ENCODE results near the gene PLLP.
A peak's percentile ranks its signal among the peaks of the same experiment; 100 is the strongest.

Gene PLLP

DNA sequence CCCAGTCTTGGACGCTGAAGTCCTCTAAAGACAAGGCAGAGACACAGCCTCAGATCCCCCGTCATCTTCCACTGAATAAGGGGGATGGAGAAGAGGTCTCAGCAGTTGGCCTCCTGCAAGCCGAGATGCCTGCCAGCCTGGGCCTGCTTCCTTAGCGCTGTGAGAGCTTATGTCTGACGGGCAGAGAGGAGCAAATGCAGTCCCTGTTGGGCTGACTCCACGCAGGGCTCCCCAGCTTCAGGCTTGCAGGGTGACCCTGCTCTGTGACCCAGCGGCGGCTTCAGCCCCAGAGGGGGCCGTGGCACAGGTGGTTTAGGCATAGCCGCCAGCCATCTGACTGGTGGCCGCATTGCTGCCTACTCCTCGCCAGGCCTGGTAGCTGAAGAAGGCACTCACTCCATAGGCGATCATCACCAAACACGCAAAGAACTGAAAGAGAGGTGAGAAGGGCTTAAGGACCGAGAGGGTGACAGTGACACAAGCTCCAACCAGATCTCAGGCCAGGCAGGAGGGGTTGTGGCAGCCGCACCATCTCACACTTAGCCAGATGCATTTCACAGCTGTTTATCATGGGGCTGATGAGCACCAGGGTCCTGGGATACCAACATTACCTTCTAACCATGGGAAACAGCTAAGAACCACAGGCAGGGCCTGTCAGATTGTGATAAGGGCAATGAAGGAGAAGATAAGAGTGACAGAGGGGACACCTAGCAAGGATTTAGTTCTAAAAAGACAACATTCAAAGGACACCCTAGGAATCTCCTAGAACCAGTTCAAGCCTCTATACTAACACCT, 27.7 kb downstream of the PLLP start:
- DNase-seq (ENCODE audit: low spot score): no peak

DNA sequence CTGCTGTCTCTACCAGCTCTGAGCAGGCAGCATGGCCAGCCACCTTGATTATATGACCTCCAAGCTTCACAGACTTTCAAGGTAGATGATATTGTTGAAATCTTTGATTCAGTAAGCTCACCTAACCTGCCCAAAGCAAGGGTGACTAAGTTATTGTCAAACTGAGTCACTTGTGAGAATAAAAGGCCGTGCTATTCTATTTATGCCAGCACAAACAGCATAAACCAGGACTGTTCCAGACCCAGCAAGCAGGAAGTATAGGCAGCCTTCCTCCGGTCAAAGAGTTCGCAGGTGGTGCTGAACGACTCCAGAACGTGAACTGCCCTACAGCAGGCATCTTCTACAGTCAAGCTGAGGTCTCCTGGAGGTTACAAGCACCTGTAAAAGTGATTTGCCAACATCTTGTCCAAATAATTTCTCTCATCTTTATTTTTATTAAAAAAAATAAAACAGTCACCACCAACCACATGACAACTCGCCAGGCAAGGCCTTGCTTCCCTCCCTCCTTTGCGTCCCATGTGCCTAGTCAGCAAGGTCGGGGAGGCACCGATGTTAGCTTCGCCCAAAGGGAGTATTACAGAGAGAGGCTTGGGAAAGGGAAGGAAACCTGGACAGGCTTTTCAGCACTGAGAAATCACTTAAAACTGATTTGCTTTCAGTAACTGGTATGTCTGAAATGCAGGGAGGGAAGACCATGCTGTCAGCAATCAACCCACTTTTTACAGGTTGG, 28.6 kb downstream of the PLLP start:
- DNase-seq (ENCODE audit: low spot score): no peak

DNA sequence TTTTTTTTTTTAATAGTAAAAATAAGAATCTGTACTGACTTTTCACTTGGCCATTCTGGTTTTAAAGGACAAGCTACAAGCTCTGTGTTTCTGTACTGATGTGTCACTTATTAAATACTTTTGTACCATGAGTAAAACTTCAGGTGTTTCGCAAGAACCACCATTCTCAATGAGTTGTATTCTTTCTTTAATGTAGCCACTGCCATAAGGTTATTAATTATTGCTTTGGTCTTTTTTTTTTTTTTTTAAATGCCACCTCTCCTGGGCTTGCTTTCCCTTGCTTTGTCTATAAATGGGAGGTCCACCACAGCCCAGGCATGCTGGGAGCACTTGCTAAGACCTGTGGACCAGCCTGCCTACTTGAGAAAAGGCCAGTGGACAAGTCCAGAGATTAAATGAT, 31.0 kb downstream of the PLLP start:
- no peak for DNase-seq (ENCODE audit: low spot score)

DNA sequence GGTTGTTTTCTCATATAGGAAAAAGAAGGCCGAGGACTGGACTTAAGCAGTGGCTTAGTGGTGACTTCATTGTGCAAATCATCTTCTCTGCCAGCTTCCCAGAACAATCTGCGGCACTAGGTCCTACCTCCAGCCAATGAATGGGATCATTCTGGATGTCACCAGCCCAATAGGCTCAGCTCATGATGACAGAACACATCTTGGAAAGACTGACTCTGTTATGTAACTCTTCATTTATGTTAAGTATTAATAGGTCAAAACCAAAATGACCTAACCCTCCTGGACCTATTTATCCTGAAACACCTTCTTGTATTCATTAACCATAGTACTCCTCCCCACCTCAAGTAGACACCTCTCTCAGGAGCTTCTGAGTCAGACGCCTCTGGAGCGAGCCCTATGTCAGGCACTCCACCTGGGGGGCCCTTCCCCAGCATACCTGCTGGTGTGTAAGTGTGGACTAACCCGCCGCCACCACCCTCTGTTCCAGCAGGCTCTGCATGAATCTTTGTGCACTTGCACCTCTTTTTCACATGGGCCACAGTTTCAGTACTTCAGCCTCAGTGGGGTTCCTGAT, 32.2 kb downstream of the PLLP start:
- DNase-seq (ENCODE audit: low spot score): no peak

DNA sequence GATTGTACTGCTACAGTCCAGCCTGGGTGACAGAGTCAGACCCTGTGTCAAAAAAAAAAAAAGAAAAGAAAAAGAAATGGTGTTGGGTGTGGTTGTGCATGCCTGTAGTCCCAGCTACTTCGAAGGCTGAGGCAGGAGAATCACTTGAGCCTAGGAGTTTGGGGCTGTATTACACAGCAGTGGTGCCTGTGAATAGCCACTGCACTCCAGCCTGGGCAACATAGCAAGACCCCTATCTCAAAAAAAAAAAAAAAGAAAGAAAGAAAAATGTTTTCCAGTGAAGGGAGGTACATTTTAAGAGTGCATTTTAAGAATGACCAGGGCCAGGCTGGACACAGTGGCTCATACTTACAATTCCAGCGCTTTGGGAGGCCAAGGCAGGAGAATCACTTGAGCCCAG, 33.1 kb downstream of the PLLP start:
- DNase-seq (ENCODE audit: low spot score): no peak

DNA sequence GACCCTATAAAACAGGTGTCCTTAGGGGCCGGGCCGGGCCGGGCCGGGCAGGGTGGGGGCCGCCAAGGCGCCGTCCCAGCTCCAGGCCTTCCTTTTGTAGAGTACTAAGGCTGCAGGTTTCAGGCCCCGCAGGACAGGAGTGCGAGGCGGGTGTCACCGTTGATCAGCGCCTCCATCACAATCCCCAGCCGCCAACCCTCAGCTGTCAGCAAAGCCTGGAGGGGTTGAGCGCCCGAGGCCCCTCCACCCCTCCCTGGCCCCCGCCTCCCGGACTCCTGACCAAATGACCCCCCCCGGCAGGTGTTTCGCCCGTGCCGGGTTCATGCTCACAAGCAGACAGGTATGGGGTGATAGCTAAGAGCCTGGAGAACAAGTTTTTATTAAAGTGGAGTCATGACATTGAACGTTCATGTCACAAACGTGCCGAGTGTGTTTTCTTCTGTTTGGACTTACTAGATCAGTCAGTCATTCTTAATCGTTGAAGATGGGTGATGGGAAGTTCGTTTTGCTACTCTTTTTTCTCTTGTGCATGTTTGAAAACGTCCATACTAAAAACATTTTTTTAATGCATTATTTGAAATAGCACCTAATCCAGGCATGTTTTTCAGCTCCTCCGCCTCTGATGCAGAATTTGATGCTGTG, 38.9 kb downstream of the PLLP start:
- peak; percentile 34 for DNase-seq (ENCODE audit: low spot score)

DNA sequence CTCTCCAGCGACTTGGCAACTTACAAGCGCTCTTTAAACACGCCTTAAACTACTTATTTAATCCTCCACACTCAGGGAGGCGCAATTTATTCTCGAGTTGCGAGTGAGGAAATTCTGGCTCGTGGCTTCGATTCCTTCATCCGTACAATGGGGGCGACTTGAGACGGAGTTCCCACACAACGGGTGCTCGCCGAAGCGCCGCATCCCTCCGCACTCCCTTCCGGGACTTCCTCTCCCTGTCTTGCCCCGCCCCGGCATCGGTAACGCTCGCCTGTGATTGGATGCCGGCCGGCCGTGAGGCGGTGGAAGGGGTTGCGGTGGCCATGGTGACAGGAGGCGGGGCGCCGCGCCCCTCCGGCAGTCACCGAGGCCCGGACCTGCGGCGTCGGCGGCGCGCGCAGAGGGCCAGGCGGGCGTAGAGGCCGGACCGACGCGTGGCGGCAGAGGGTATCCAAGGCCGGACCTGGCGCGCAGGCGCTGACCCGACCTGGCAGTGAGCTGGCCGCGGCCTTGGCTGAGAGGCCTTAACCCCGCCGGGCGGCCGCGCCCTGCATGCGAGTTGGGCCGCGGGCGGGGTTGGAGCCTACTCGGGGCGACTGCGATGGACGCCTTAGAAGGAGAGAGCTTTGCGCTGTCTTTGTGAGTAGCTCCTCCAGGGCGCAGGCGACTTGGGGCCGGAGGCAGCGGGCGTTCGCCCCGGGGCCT, 39.6 kb downstream of the PLLP start, which contains the start of gene ARL2BP:
Gene ARL2BP (plus strand): TSS at position 493 of the 705 bp plus-strand sequence. CDS start 109 bp downstream, at position 602.
- peak; percentile 96 for DNase-seq (ENCODE audit: low spot score)

DNA sequence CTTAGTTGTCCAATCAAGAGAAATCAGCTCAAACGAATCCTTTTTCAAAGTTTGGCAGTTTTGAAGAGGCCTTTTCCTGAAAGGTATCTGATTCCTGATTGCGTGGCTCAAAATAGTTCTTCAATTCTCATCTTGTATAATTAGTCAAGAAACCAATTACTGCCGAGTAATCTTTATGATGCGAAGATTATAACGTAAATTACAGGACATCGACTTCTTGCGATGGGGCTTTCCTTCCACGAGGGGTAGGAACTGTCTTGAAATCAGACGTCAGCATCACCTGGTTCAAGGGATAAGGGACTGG, 40.1 kb downstream of the PLLP start:
- no peak for DNase-seq (ENCODE audit: low spot score)

DNA sequence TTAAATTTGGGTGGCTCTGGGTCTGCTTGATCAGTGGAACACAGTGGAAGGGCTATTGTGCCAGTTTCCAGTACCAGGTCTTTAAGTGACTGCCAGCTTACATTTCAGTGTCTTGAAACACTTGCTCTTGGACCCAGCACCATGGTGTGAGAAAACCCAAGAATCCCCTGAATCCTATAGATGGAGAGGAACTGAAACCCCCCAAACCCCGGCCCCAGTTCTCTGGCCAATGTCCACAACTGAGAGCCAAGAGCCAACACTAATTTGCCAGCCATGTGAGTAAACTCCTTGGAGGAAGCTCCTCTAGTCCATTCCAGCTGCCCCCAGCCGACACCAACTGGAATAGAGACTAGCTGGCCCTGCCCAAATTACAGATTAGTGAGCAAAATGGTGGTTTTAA, 41.8 kb downstream of the PLLP start:
- DNase-seq (ENCODE audit: low spot score): no peak

DNA sequence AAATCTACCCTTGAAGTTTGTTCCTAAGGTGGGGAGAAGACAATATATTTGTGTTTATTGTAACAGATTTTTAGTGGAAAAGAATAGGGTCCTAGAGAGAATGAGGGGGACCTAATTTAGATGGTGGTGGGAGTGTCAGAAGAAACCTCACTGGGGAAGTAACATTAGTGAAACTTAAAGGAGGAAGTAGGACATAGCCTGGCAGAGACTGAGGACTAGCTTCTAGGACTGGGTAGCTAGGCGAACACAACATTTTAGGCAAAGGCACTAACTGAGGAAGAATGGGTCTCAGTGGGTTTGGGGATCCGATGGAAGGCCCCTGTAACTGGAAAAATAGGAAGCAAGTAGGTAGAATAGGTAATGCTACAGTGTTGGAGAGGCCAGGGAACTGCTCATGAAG, 43.6 kb downstream of the PLLP start:
- no peak for DNase-seq (ENCODE audit: low spot score)

DNA sequence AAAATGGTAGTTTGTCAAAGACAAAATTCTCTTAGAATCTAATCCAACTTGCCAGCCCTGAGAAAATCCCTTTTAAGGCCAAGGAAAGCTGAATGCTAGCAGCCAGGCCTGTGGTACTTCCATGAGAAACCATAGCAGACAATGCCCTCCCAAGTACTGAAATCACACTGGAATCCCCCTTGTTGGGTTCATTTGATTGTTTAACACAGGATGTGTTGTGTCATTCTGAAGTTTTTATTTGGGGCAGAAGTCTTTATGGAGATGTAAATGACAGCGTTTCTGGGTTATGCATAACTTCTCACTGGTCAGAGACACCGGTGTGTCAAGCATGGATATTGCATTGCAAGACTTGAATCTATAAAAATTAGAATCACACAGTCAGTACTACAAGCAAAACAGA, 45.4 kb downstream of the PLLP start:
- no peak for DNase-seq (ENCODE audit: low spot score)

DNA sequence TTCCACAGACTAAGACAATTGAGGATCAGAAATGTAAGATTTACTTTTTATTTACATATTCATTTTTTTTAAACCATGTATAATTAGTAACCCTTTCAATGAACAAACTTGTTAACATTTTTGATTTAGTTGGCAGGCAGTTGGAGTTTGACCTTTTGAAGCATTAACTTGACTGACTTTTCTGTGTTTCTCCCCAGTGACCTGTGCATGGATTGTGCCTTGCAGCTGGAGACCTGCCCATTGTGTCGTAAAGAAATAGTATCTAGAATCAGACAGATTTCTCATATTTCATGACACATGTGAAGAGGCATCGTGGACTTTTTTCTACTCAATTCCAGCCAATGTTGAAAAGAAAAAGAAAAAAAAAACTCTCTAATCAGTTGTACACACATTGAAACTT, 45.8 kb downstream of the PLLP start:
- no peak for DNase-seq (ENCODE audit: low spot score)

DNA sequence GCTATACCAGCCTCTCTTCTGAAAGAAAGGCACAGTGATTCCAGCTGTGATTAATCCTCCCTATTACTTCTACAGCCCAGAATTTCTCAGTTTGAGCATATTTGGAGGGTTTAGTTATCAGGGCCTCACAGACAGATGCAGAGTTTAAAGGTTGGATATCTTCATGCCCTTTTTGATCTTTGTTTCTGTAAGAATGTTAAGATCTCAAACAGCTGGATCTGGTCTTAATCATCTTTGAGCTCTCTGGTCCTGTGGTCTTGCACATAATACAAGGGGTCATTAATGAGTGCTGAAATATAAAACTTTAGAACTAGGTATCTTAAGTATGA, 48.5 kb downstream of the PLLP start:
- DNase-seq (ENCODE audit: low spot score): no peak

DNA sequence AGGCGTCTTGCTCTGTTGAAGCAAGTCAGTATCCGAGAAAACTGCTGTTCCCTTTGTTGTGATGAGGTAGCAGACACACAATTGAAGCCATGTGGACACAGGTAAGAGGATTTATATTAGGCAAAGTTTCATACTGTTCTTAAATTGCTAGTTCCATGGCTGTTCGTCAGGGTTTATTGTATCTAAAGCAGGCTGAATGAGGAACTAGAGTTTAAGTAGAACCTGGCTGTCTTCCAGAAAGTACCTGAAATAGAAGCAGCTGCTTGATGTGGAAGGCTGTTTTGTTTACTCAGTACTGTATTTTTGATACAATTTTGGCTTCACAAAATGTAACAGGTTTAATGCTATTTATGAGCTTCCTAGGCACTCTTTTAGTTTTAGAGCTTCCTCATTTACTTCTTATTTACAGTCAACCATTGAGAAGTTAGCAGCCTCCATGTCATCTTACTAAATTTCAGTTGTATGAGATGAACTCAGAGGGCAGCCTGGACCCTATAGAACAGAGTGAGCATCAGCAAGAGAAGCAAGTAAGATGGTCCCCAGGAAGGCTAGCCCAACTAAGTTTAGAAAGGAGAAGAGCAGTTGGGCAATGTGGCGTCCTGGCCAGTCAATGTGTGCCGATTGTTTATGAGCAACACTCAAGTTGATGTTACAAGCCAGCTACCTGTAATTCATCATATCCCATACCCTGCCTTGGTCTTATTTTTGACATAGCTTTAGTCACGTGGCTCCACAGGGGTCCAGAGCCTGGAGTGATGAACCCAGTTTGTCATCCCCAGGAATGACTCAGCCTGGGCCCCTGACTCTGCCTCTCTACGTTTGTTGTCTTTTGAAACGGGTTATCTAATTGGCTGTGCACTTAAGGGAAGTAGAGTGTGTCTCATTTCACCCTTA, 49.1 kb downstream of the PLLP start:
- DNase-seq (ENCODE audit: low spot score): no peak

DNA sequence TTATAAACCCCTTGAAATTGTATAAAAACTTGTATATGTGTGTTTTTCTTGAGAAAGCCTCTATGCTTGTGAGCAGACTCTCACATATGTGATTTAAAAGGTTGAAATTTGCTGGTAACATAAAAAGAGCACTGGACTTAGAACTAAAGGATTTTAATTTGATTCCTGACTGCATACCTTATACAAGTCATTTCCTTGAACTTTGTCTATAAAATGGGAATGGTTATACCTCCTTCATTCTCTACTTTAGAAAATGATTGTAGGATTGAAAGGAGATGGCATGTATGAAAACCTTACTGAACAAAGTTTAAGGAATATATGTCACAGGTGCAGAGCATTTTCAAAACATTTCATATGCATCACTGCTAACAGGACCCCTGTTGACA, 49.8 kb downstream of the PLLP start:
- no peak for DNase-seq (ENCODE audit: low spot score)

DNA sequence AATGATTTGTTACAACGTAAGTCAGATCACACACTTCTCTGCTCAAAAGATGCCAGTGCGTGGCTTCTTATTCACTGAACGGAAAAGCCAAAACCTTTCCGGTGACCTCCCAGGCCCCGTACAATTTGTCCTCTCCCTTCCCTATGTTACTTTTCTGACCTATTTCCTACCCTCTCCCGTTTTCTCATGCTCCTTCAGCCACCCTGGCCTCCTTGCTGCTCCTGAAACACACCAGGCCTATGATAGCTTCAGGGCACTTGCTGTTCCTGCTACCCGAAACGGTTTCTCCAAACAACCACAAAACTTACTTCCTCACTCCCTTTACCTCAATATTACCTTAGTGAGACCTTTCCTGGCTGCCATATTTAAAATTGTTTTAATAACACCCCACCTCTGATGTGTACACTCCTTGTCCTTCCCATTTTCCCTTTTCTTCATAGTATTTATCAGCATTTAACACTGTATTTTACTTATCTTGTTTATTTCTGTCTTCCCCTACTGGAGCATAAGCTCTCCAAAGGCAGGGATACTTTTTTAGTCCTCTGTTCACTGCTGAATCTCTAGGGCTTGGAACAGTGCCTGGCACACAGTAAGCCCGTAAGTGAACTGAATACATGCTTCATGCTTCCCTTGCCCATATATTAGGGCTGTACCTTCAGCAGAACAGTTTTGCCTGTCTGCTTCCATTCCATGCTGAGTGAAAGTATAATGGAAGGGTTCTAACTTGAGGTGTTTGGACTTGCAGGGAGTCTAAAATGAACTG, 50.3 kb downstream of the PLLP start:
- DNase-seq (ENCODE audit: low spot score): no peak

DNA sequence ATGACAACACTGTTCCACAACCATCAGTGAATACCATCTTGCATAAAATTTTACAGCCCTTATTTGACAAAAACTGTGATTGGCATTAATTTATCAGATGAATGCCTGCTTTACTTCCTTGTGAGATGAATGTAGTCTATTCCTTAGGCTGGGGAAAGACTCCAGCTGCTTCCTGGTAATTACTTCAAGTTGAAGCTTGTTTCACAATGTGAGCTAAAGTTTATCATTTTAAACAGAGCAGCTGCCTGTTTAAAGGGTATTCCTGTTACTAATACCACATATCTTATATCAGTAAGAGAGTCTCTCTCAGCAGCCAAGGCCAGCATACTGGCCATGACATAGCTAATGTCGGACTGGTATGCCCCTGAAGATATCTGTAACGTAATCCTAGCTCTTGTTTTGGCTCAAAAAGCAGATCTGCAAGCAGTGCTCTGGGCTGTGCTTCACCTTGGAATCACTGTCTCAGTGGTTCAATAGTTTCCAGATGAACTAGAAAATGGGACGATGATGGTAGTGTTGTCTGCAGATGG, 52.6 kb downstream of the PLLP start:
- DNase-seq (ENCODE audit: low spot score): no peak

DNA sequence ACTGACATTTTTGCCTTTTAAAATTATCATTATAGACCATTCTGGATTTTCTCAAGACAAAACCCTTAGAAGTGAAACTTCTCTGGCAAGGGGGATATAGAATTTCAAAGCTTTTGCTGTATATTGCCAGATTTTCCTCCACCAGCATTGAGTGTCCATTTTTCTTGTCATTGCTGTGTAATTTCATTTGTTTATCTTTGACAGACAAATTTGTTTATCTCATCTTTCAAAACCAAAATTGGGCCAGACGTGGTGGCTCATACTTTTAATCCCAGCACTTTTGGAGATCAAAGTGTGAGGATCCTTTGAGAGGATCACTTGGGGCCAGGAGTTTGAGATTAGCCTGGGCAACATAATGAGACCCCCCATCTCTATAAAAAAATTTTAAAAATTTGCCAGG, 55.4 kb downstream of the PLLP start:
- DNase-seq (ENCODE audit: low spot score): no peak

DNA sequence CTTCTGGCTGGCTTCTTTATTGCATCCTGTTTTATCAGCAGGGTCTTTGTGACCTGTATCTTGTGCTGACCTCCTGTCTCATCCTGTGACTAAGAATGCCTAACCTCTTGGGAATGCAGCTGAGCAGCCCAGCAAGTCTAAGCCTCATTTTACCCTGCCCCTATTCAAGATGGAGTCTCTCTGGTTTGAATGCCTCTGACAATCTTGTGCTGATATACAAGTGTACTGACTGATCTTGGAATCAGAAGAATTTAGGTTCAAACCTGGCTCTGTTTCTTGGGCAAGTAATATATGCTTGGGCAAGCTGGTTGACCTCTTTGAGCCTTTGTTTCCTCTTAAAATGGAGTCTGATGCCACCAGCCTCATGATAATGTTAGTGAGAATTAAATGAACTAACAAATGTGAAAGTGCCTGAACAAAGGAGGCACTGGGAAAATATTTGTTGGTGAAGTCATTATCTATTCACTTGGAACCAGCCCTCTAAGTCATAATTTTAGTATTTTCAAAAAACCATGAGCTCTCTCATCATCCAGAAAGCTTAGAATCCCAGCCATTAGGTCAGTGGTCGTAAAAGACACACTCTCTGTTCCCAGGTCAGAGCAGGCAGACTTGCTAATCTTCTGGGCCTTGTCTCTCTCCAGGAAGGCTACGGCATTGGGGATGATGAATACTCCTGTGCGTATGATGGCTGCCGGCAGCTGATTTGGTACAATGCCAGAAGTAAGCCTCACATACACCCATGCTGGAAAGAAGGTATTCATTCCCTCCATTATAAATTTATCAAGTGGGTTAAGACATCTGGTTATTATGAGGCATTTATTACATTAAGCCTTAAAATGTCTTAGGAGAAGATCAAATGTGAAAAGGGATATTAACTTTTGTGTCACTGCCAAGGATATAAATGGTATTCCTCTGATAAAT, 57.5 kb downstream of the PLLP start:
- no peak for DNase-seq (ENCODE audit: low spot score)

Data from HuH-7 (cell line).